Cardiac muscle cell (in vitro differentiated cells and primary cell): ENCODE measurements around the gene KPNA4. TPM values are rescaled to one million over a fixed set of nuclear protein-coding genes. Genes with fewer than 3 reads are reported as not detected.

Experiments
- DNase-seq, 2 donors: peaks; one replicate each; pipeline versions ENCODE4 v3.0.0 to v3.0.0-alpha.2; 2010 to 2017; ENCODE audit warnings: low read depth in 1 of 2, low spot score in 1 of 2
- H3K27ac ChIP-seq: fragments of 200-600 bp; sonication (generic); 2 replicates; pipeline ENCODE4 v1.5.1; 2016
- H3K27me3 ChIP-seq: fragments of 200-600 bp; sonication (generic); 2 replicates; pipeline ENCODE4 v1.6.0; 2016; ENCODE audit warnings: control low read depth
- H3K36me3 ChIP-seq: fragments of 200-600 bp; sonication (generic); 2 replicates; pipeline ENCODE4 v1.5.1; 2016; ENCODE audit warnings: control low read depth
- H3K4me1 ChIP-seq: fragments of 200-600 bp; sonication (generic); 2 replicates; pipeline ENCODE4 v1.8.1; 2017; ENCODE audit warnings: low read depth, mild to moderate bottlenecking, mixed run types
- H3K4me3 ChIP-seq: fragments of 200-600 bp; sonication (generic); 2 replicates; pipeline ENCODE4 v1.5.1; 2016; ENCODE audit warnings: mild to moderate bottlenecking
- H3K9me3 ChIP-seq: fragments of 200-600 bp; sonication (generic); 2 replicates; pipeline ENCODE4 v1.5.1; 2017; ENCODE audit warnings: low read depth, mild to moderate bottlenecking, control low read depth
- CTCF ChIP-seq: IDR thresholded peaks from 2 replicates; pipeline ENCODE4 v1.5.1; 2012; ENCODE audit warnings: low read depth, mild to moderate bottlenecking, low read length
- polyA plus RNA-seq: library from polyadenylated mRNA; unstranded; fragments of >200 nt; fragmentation: Nextera tagmentation; extraction: Ambion mirVana; gene quantifications from 2 replicates; pipeline ENCODE4 v1.2.1, GENCODE V29; 2016
- total RNA-seq: library from RNA; depleted of rRNA; stranded (reverse); fragments of >200 nt; gene quantifications from 2 replicates; pipeline ENCODE4 v1.2.3, GENCODE V29; 2016

Gene KPNA4
- total and polyA plus RNA-seq, 2 experiments from 2014 or later: 11.7 to 18.5 TPM

DNA sequence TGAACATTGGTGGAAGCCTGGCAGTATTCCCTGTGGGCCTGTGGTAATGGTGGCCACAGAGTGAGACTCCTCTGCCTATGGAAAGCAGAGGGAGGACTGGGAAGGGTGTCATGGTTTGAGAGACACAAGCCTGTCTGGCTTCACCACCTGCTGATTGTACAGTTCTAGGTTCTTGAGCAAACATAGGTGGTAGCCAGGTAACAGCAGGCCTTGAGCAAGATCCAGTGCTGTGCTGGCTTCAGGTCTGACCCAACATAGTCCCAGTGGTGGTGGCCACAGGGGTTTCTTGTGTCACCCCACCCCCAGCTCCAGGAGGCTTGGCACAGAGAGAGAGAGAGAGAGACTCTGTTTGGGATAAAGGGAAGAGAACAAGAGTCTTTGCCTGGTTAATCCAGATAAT lies 22.7 kb upstream of the KPNA4 start:
- no peaks in the 10 kb centered on the region for H3K9me3 ChIP-seq
- no peak overlapping the region for H3K4me3 ChIP-seq
- DNase-seq: no peak
- H3K27ac ChIP-seq: no peak overlapping the region
- H3K27me3 ChIP-seq: no peaks in the 10 kb centered on the region
- no peaks in the 10 kb centered on the region for H3K36me3 ChIP-seq
- no peak for TF ChIP-seq CTCF
- H3K4me1 ChIP-seq: no peaks in the 10 kb centered on the region

DNA sequence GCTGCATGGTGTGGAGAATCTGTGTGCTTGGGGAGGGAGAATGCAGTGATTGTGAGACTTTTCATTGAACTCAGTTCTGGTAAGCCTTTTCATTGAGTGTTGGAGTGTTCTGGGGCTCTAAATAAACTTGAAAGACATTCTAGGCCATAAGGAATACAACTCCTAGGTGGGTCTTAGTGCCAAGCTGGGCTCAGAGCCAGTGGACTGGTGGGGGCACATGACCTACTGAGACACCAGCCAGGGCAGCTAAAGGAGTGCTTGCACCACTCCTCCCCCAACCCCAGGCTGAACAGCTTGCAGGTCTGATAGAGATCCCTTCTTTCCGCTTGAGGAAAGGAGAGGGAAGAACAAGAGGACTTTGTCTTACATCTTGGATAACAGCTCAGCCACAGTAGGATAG lies 21.7 kb upstream of the KPNA4 start:
- Histone ChIP-seq H3K36me3 (no peaks in the 10 kb centered on the region), H3K27ac (no peak overlapping the region), H3K4me1 (no peaks in the 10 kb centered on the region), H3K9me3 (no peaks in the 10 kb centered on the region), H3K4me3 (no peak overlapping the region), H3K27me3 (no peaks in the 10 kb centered on the region)
- no peak for DNase-seq
- no peak for TF ChIP-seq CTCF

DNA sequence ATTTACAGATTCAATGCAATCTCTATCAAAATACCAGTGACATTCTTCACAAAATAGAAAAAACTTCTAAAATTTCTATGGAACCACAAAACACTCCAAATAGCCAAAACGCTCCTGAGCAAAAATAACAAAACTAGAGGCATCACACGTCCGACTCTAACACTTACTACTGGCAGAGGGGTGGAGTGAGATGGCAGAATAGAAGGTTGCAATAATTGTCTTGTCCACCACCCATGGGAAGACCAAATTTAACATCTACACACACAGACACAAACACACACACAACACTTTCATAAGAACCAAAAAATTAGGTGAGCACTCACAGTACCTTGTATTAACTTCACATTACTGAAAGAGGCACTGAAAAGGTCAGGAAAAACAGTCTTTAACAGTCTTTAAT lies 21.3 kb upstream of the KPNA4 start:
- Histone ChIP-seq H3K27ac (no peak overlapping the region), H3K9me3 (no peaks in the 10 kb centered on the region), H3K4me3 (no peak overlapping the region), H3K27me3 (no peaks in the 10 kb centered on the region), H3K4me1 (no peaks in the 10 kb centered on the region), H3K36me3 (no peaks in the 10 kb centered on the region)
- no peak for DNase-seq
- TF ChIP-seq CTCF: no peak

- TF ChIP-seq CTCF: no peak
- Histone ChIP-seq H3K4me3 (no peak overlapping the region), H3K36me3 (no peaks in the 10 kb centered on the region), H3K27ac (no peak overlapping the region), H3K27me3 (no peaks in the 10 kb centered on the region), H3K9me3 (no peaks in the 10 kb centered on the region), H3K4me1 (no peaks in the 10 kb centered on the region)
- DNase-seq: no peak
Measured at GRCh38 chr3:160583451-160583850, 18.1 kb upstream of the KPNA4 start.

DNA sequence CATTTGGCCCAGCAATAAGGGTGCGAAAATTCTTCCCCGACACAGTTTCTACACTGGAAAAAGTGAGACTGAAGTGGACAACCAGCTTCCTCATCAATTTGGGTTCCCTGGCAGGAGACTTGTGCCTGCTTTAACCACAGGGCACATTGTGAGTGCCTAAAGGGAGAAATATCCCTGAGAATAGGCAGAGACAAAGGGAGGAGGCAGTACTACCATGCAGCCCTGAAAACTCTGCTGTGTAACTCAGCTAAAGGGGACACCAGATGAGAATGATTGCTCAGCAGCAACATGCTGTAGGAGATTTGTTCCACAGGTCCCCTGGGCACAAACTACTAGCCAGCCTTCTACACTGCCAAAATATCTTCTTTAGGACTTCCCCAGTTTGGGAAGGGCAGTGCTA lies 15.6 kb upstream of the KPNA4 start:
- TF ChIP-seq CTCF: no peak
- Histone ChIP-seq H3K4me3 (no peak overlapping the region), H3K27ac (no peak overlapping the region), H3K36me3 (no peaks in the 10 kb centered on the region), H3K27me3 (no peaks in the 10 kb centered on the region), H3K4me1 (peaks cover 12% of the 10 kb centered on the region), H3K9me3 (no peaks in the 10 kb centered on the region)
- DNase-seq: no peak
